ENCODE results near the gene ITGB6. TPM values are rescaled to one million over a fixed set of nuclear protein-coding genes. Genes with fewer than 3 reads are reported as not detected.

Gene ITGB6
- total RNA-seq, 1 donor from 2014 or later, result not detected

GRCh38 chr2:160140471-160140870, 59.6 kb downstream of the ITGB6 start:
- no peak overlapping the region for H3K27ac ChIP-seq
- H3K9me3 Mint-ChIP-seq, result no peaks in the 10 kb centered on the region
- no peaks in the 10 kb centered on the region for H4K20me1 ChIP-seq (ENCODE audit: low read depth)
- no peaks in the 10 kb centered on the region for H3K27me3 Mint-ChIP-seq (ENCODE audit: insufficient read depth, low read depth)
- H3K27ac Mint-ChIP-seq, result no peak overlapping the region
- H3K9ac ChIP-seq, result no peak overlapping the region
- peak overlapping the region; percentile 7 for H2AFZ ChIP-seq (replicated peaks)
- no peaks in the 10 kb centered on the region for H3K36me3 ChIP-seq
- no peaks in the 10 kb centered on the region for H3K9me3 ChIP-seq (ENCODE audit: low read depth)
- H3K4me1 Mint-ChIP-seq, result no peaks in the 10 kb centered on the region
- no peaks in the 10 kb centered on the region for H3K79me2 ChIP-seq (ENCODE audit: low read depth)
- no peaks in the 10 kb centered on the region for H3K4me1 ChIP-seq
- no peaks in the 10 kb centered on the region for H3K36me3 Mint-ChIP-seq
- H3F3A ChIP-seq (ENCODE audit: low read depth), result no peaks in the 10 kb centered on the region
- no peak for DNase-seq (ENCODE audit: low spot score)
- no peak overlapping the region for H3K4me3 Mint-ChIP-seq
- H3K4me3 ChIP-seq, result no peak overlapping the region
- TF ChIP-seq CTCF (IDR thresholded peaks at IDR 0.05) (no peak), EZH2phosphoT487 (IDR thresholded peaks at IDR 0.05) (no peak), EZH2 (IDR thresholded peaks at IDR 0.05) (no peak)
- no peak overlapping the region for H3K4me2 ChIP-seq
- no peaks in the 10 kb centered on the region for H3K27me3 ChIP-seq

- TF ChIP-seq EZH2phosphoT487 (IDR thresholded peaks at IDR 0.05), result no peak
- TF ChIP-seq EZH2 (IDR thresholded peaks at IDR 0.05), result no peak
- no peak for TF ChIP-seq CTCF (IDR thresholded peaks at IDR 0.05)
- Mint-ChIP-seq H3K36me3 (no peaks in the 10 kb centered on the region), H3K27me3 (ENCODE audit: insufficient read depth, low read depth) (no peaks in the 10 kb centered on the region), H3K9me3 (no peaks in the 10 kb centered on the region), H3K4me1 (no peaks in the 10 kb centered on the region), H3K4me3 (no peak overlapping the region), H3K27ac (no peak overlapping the region)
- no peak overlapping the region for H3K4me3 ChIP-seq
- no peaks in the 10 kb centered on the region for H4K20me1 ChIP-seq (ENCODE audit: low read depth)
- no peaks in the 10 kb centered on the region for H3K9me3 ChIP-seq (ENCODE audit: low read depth)
- no peak for DNase-seq (ENCODE audit: low spot score)
- H3K4me2 ChIP-seq, result no peak overlapping the region
- H2AFZ ChIP-seq (replicated peaks), result peak overlapping the region; percentile 7
- H3K27me3 ChIP-seq, result no peaks in the 10 kb centered on the region
- H3K79me2 ChIP-seq (ENCODE audit: low read depth), result no peaks in the 10 kb centered on the region
- H3K9ac ChIP-seq, result no peak overlapping the region
- H3K36me3 ChIP-seq, result no peaks in the 10 kb centered on the region
- no peaks in the 10 kb centered on the region for H3F3A ChIP-seq (ENCODE audit: low read depth)
- no peaks in the 10 kb centered on the region for H3K4me1 ChIP-seq
- no peak overlapping the region for H3K27ac ChIP-seq
Observed at GRCh38 chr2:160139991-160140390, 60.1 kb downstream of the ITGB6 start.

GRCh38 chr2:160139350-160139749, 60.7 kb downstream of the ITGB6 start:
- Mint-ChIP-seq H3K9me3 (no peaks in the 10 kb centered on the region), H3K27me3 (ENCODE audit: insufficient read depth, low read depth) (no peaks in the 10 kb centered on the region), H3K36me3 (no peaks in the 10 kb centered on the region), H3K4me1 (no peaks in the 10 kb centered on the region), H3K27ac (no peak overlapping the region), H3K4me3 (no peak overlapping the region)
- no peaks in the 10 kb centered on the region for H3K79me2 ChIP-seq (ENCODE audit: low read depth)
- H3F3A ChIP-seq (ENCODE audit: low read depth), result no peaks in the 10 kb centered on the region
- DNase-seq (ENCODE audit: low spot score), result no peak
- H3K9me3 ChIP-seq (ENCODE audit: low read depth), result no peaks in the 10 kb centered on the region
- no peak overlapping the region for H3K4me2 ChIP-seq
- H3K27ac ChIP-seq, result no peak overlapping the region
- H3K4me3 ChIP-seq, result no peak overlapping the region
- H3K9ac ChIP-seq, result no peak overlapping the region
- no peaks in the 10 kb centered on the region for H3K27me3 ChIP-seq
- no peak overlapping the region for H2AFZ ChIP-seq (replicated peaks)
- no peaks in the 10 kb centered on the region for H4K20me1 ChIP-seq (ENCODE audit: low read depth)
- no peaks in the 10 kb centered on the region for H3K4me1 ChIP-seq
- no peaks in the 10 kb centered on the region for H3K36me3 ChIP-seq
- TF ChIP-seq EZH2 (IDR thresholded peaks at IDR 0.05) (no peak), CTCF (IDR thresholded peaks at IDR 0.05) (no peak), EZH2phosphoT487 (IDR thresholded peaks at IDR 0.05) (no peak)

All from neural progenitor cell (in vitro differentiated cells).